Nephron (organoid): ENCODE results near the gene GORASP2.
A peak's percentile ranks its signal among the peaks of the same experiment; 100 is the strongest.

ENCODE experiments used
- H3K27ac Mint-ChIP-seq, 3 experiments: 2 replicates each; pipeline ENCODE4 v1.8.0; 2020; ENCODE audit warnings: mixed read lengths in 3 of 3, mild to moderate bottlenecking in 2 of 3, moderate library complexity in 1 of 3
- H3K27me3 Mint-ChIP-seq: 2 replicates; pipeline ENCODE4 v1.8.0; 2021; ENCODE audit warnings: low read depth, mild to moderate bottlenecking, moderate library complexity, mixed read lengths
- H3K36me3 Mint-ChIP-seq: 2 replicates; pipeline ENCODE4 v1.8.0; 2020; ENCODE audit warnings: low read depth, mixed read lengths
- H3K4me1 Mint-ChIP-seq: 2 replicates; pipeline ENCODE4 v1.8.0; 2020; ENCODE audit warnings: mixed read lengths
- H3K4me3 Mint-ChIP-seq, 3 experiments: 2 replicates each; pipeline ENCODE4 v1.8.0; 2020; ENCODE audit warnings: mild to moderate bottlenecking in 3 of 3, mixed read lengths in 3 of 3, moderate library complexity in 2 of 3
- H3K9me3 Mint-ChIP-seq: 2 replicates; pipeline ENCODE4 v1.8.0; 2020; ENCODE audit warnings: mixed read lengths
- CTCF ChIP-seq, 3 experiments: fragments of 200-600 bp; sonication (generic); IDR thresholded peaks; one replicate each; pipeline ENCODE4 v1.5.0; 2021; ENCODE audit warnings: antibody characterized with exemption in 3 of 3; ENCODE audit not compliant: unreplicated experiment in 3 of 3

The GORASP2 gene

GRCh38 chr2:170963386-170963785, 34.3 kb downstream of the GORASP2 start:
- Mint-ChIP-seq H3K4me3 (no peak overlapping the region), H3K27me3 (no peaks in the 10 kb centered on the region), H3K36me3 (peaks cover 75% of the 10 kb centered on the region), H3K27ac (no peak overlapping the region), H3K9me3 (no peaks in the 10 kb centered on the region), H3K4me1 (peaks cover 6% of the 10 kb centered on the region)
- TF ChIP-seq CTCF (IDR thresholded peaks at IDR 0.05; ENCODE audit: unreplicated experiment in 3 of 3): no peak

GRCh38 chr2:170965446-170966225, 36.6 kb downstream of the GORASP2 start:
- H3K4me1 Mint-ChIP-seq: peaks cover 6% of the 10 kb centered on the region
- peaks cover 62% of the 10 kb centered on the region for H3K36me3 Mint-ChIP-seq
- no peaks in the 10 kb centered on the region for H3K27me3 Mint-ChIP-seq
- H3K27ac Mint-ChIP-seq: peak overlapping the region; percentile 5 to 71 (median 25)
- H3K9me3 Mint-ChIP-seq: no peaks in the 10 kb centered on the region
- no peak for TF ChIP-seq CTCF (IDR thresholded peaks at IDR 0.05; ENCODE audit: unreplicated experiment in 3 of 3)
- peak overlapping the region in 1 of 3 experiments; percentile 20 for H3K4me3 Mint-ChIP-seq

GRCh38 chr2:170966648-170967396, 37.8 kb downstream of the GORASP2 start:
- Mint-ChIP-seq H3K4me1 (peaks cover 6% of the 10 kb centered on the region), H3K27ac (peak overlapping the region in 1 of 3 experiments; percentile 49), H3K36me3 (peaks cover 54% of the 10 kb centered on the region), H3K27me3 (no peaks in the 10 kb centered on the region), H3K4me3 (no peak overlapping the region), H3K9me3 (no peaks in the 10 kb centered on the region)
- TF ChIP-seq CTCF (IDR thresholded peaks at IDR 0.05; ENCODE audit: unreplicated experiment in 3 of 3): peak in 2 of 3 experiments; percentile 2 to 12

DNA sequence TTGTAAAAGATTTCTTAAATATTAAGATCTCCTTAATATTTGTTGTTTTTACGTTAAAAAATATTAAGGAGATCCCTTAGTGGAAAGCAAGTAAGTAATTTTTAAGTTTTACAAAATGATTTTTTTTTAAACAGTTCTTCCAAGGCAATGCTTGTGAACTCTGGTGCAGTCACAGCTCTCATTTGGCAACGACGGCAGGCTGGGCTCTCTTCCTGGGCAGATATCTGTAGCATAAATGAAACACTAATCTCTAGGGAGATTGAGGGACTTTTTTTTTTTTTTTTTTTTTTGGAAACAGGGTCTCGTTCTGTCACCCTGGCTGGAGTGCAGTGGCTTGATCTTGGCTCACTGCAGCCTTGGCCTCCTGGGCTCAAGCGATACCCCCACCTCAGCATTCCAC, 38.5 kb downstream of the GORASP2 start:
- no peak overlapping the region for H3K4me3 Mint-ChIP-seq
- peaks cover 47% of the 10 kb centered on the region for H3K36me3 Mint-ChIP-seq
- no peaks in the 10 kb centered on the region for H3K9me3 Mint-ChIP-seq
- no peak for TF ChIP-seq CTCF (IDR thresholded peaks at IDR 0.05; ENCODE audit: unreplicated experiment in 3 of 3)
- no peak overlapping the region for H3K27ac Mint-ChIP-seq
- H3K27me3 Mint-ChIP-seq: no peaks in the 10 kb centered on the region
- peaks cover 10% of the 10 kb centered on the region for H3K4me1 Mint-ChIP-seq

- Mint-ChIP-seq H3K9me3 (no peaks in the 10 kb centered on the region), H3K36me3 (peaks cover 42% of the 10 kb centered on the region), H3K4me1 (peaks cover 16% of the 10 kb centered on the region), H3K4me3 (no peak overlapping the region), H3K27ac (no peak overlapping the region), H3K27me3 (no peaks in the 10 kb centered on the region)
- TF ChIP-seq CTCF (IDR thresholded peaks at IDR 0.05; ENCODE audit: unreplicated experiment in 3 of 3): no peak
These were observed 39.4 kb downstream of the GORASP2 start for GRCh38 chr2:170968205-170969003.
